Sigmoid colon (tissue), 7 donors: Measurements from ENCODE around the gene SLC34A3. TPM values are rescaled to one million over a fixed set of nuclear protein-coding genes. Genes with fewer than 3 reads are reported as not detected.

Experiments
- DNase-seq: peaks from one replicate; pipeline ENCODE4 v3.0.0-alpha.2; 2019
- H3K27ac ChIP-seq, 4 donors: fragments of 200-600 bp; sonication (generic); one replicate each; pipeline ENCODE4 v1.5.1; 2016 to 2019; ENCODE audit warnings: mild to moderate bottlenecking in 1 of 4
- H3K27me3 ChIP-seq, 3 donors: fragments of 200-600 bp; sonication (generic); one replicate each; pipeline ENCODE4 v1.5.1; 2019; ENCODE audit warnings: mild to moderate bottlenecking in 1 of 3
- H3K36me3 ChIP-seq, 4 donors: fragments of 200-600 bp; sonication (generic); one replicate each; pipeline ENCODE4 v1.5.1; 2016 to 2019
- H3K4me1 ChIP-seq, 4 donors: fragments of 200-600 bp; sonication (generic); one replicate each; pipeline ENCODE4 v1.5.1; 2017 to 2019
- H3K4me3 ChIP-seq, 4 donors: fragments of 200-600 bp; sonication (generic); one replicate each; pipeline ENCODE4 v1.5.1; 2017 to 2019; ENCODE audit warnings: mild to moderate bottlenecking in 2 of 4, moderate library complexity in 1 of 4
- H3K9me3 ChIP-seq, 4 donors: fragments of 200-600 bp in 3 of 4; sonication (generic) in 3 of 4; one replicate each; pipeline versions ENCODE4 v1.5.1 to v1.6.1; 2013 to 2019
- EP300 ChIP-seq, 4 donors: sonication (generic); formaldehyde crosslinking; IDR thresholded peaks; one replicate each; pipeline ENCODE4 v1.6.1; 2017; ENCODE audit warnings: antibody characterized with exemption in 4 of 4
- POLR2A ChIP-seq, 2 donors: fragments of 450-650 bp; IDR thresholded peaks; one replicate each; pipeline ENCODE4 v1.6.1; 2016; ENCODE audit warnings: antibody characterized with exemption in 2 of 2, mild to moderate bottlenecking in 2 of 2, moderate library complexity in 2 of 2
- POLR2AphosphoS5 ChIP-seq, 4 donors: sonication (generic); formaldehyde crosslinking; IDR thresholded peaks; one replicate each; pipeline ENCODE4 v1.6.1; 2017; ENCODE audit warnings: antibody characterized with exemption in 4 of 4
- WGBS, 2 donors: extraction: QIAGEN DNeasy Blood & Tissue Kit; methylation state at CpG; one replicate each; pipeline ENCODE4 v1.1.7; 2013; 5-methylcytosine and 5-hydroxymethylcytosine counted together
- intact Hi-C: fragments of 100-400 bp; cut with DNase I; formaldehyde crosslinking; loops from one replicate; pipeline ENCODE4 v1.15.1; 2023
- polyA plus RNA-seq, 3 donors: library from polyadenylated mRNA; stranded (reverse); fragments of 200-250 nt; gene quantifications; one replicate each; pipeline ENCODE4 v1.2.3, GENCODE V29; 2013
- total RNA-seq, 4 donors: library from RNA; depleted of rRNA; stranded (reverse); fragments of >200 nt; gene quantifications; one replicate each; pipeline ENCODE4 v1.1.0, GENCODE V29; 2016
- TF ChIP-seq, protein P1 (sequence below), 4 experiments: fragments of 450-650 bp in 3 of 4; fragments of 200-600 bp in 1 of 4; IDR thresholded peaks; one replicate each; pipeline ENCODE4 v1.5.1; 2016 to 2019; ENCODE audit warnings: antibody characterized with exemption in 4 of 4, mild to moderate bottlenecking in 3 of 4, moderate library complexity in 2 of 4
- donor health status: healthy with polysubstance abuse.
- donor health status: Bipolar disorder and iron deficiency.
- donor health status: healthy.

The SLC34A3 gene
- total and polyA plus RNA-seq, 7 donors, result not detected

GRCh38 chr9:137275588-137276472, 45.1 kb downstream of the SLC34A3 start:
- H3K27me3 ChIP-seq, result peaks cover 16 to 66% (median 45%) of the 10 kb centered on the region in 3 donors
- peak overlapping the region in 2 of 4 donors; percentile 72 to 81 for H3K27ac ChIP-seq
- 80 to 85% methylated on average over 24 of the region's 24 CpGs for WGBS, 2 donors
- H3K4me1 ChIP-seq, result peaks cover 0 to 29% (median 21%) of the 10 kb centered on the region in 4 donors
- peaks cover 17 to 39% (median 24%) of the 10 kb centered on the region in 4 donors for H3K36me3 ChIP-seq
- intact Hi-C loops, result no loop called here
- TF ChIP-seq POLR2AphosphoS5 (IDR thresholded peaks at IDR 0.05), result no peak
- TF ChIP-seq, protein P1, sequence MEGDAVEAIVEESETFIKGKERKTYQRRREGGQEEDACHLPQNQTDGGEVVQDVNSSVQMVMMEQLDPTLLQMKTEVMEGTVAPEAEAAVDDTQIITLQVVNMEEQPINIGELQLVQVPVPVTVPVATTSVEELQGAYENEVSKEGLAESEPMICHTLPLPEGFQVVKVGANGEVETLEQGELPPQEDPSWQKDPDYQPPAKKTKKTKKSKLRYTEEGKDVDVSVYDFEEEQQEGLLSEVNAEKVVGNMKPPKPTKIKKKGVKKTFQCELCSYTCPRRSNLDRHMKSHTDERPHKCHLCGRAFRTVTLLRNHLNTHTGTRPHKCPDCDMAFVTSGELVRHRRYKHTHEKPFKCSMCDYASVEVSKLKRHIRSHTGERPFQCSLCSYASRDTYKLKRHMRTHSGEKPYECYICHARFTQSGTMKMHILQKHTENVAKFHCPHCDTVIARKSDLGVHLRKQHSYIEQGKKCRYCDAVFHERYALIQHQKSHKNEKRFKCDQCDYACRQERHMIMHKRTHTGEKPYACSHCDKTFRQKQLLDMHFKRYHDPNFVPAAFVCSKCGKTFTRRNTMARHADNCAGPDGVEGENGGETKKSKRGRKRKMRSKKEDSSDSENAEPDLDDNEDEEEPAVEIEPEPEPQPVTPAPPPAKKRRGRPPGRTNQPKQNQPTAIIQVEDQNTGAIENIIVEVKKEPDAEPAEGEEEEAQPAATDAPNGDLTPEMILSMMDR (IDR thresholded peaks at IDR 0.05), result no peak
- no peak for TF ChIP-seq POLR2A (IDR thresholded peaks at IDR 0.05)
- no peak for TF ChIP-seq EP300 (IDR thresholded peaks at IDR 0.05)
- H3K9me3 ChIP-seq, result no peaks in the 10 kb centered on the region
- peak; percentile 65 for DNase-seq
- no peak overlapping the region for H3K4me3 ChIP-seq

GRCh38 chr9:137276473-137277328, 46.0 kb downstream of the SLC34A3 start:
- WGBS, 2 donors, result 37 to 43% methylated on average over 30 of the region's 30 CpGs
- no peaks in the 10 kb centered on the region for H3K9me3 ChIP-seq
- H3K27ac ChIP-seq, result peak overlapping the region; percentile 72 to 81 (median 74)
- peaks cover 19 to 75% (median 52%) of the 10 kb centered on the region in 3 donors for H3K27me3 ChIP-seq
- H3K36me3 ChIP-seq, result peaks cover 17 to 31% (median 17%) of the 10 kb centered on the region in 4 donors
- H3K4me3 ChIP-seq, result peak overlapping the region; percentile 27 to 49 (median 38)
- peak; percentile 91 for DNase-seq
- intact Hi-C loops, result no loop called here
- H3K4me1 ChIP-seq, result peaks cover 0 to 35% (median 24%) of the 10 kb centered on the region in 4 donors
- TF ChIP-seq EP300 (IDR thresholded peaks at IDR 0.05) (no peak), POLR2A (IDR thresholded peaks at IDR 0.05) (no peak), POLR2AphosphoS5 (IDR thresholded peaks at IDR 0.05) (no peak)
- TF ChIP-seq, protein P1 (IDR thresholded peaks at IDR 0.05), result no peak

GRCh38 chr9:137277329-137278041, 46.8 kb downstream of the SLC34A3 start, which contains the start of gene TOR4A:
Gene TOR4A (plus strand): TSS chr9:137277726. CDS start chr9:137278690, 964 bp downstream.
- Histone ChIP-seq H3K4me3 (peak within 1 kb of the TSS; percentile 27 to 49 (median 38)), H3K9me3 (no peaks in the 10 kb centered on the region), H3K36me3 (peaks cover 10 to 23% (median 10%) of the 10 kb centered on the region in 4 donors), H3K27me3 (peaks cover 19 to 82% (median 60%) of the 10 kb centered on the region in 3 donors), H3K27ac (peak within 1 kb of the TSS; percentile 72 to 81 (median 74)), H3K4me1 (peaks cover 0 to 35% (median 24%) of the 10 kb centered on the region in 4 donors)
- intact Hi-C loops, result no loop called here
- WGBS, 2 donors, result 2 to 6% methylated on average over 25 of the region's 25 CpGs
- DNase-seq, result peak; percentile 91
- TF ChIP-seq EP300 (IDR thresholded peaks at IDR 0.05), result no peak
- peak in 1 of 2 donors; percentile 60 for TF ChIP-seq POLR2A (IDR thresholded peaks at IDR 0.05)
- TF ChIP-seq POLR2AphosphoS5 (IDR thresholded peaks at IDR 0.05), result peak in 3 of 4 donors; percentile 54 to 59 (median 57)

DNA sequence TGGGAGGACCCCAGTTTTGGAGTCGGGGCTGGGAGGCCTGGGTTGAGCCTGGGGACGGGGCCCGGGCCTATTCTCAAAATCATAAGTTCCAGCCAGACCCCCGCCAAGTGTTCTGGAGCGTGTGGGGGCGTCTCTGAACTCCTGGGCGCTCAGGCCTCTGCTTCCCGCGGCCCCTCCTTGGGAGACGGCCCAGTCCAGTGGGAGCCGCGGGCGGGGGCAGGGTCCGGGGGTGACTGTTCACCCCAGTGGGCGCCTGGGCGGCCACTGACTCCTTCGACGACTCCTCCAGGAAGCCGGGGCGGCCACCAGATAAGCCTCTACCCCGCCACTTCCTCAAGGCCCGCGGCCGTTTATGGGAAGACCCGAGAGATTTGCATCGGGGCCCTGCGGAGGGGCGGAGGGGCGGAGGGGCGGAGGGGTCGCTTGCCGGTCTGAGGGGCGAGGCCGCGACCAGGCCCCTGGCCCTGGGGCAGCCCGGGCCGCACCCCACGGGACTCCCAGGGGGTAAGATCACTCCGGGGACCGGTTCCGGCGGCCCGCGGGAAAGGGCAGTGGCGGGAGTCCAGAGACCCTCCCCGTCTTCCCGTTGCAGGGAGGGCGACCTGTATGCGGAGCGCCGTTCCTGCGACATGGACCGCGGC, 47.5 kb downstream of the SLC34A3 start:
- no peak for DNase-seq
- H3K4me1 ChIP-seq, result peaks cover 0 to 35% (median 24%) of the 10 kb centered on the region in 4 donors
- 1 to 8% methylated on average over 54 of the region's 54 CpGs for WGBS, 2 donors
- no peaks in the 10 kb centered on the region for H3K9me3 ChIP-seq
- H3K4me3 ChIP-seq, result peak overlapping the region; percentile 27 to 49 (median 38)
- no peak for TF ChIP-seq POLR2AphosphoS5 (IDR thresholded peaks at IDR 0.05)
- no peak for TF ChIP-seq EP300 (IDR thresholded peaks at IDR 0.05)
- TF ChIP-seq POLR2A (IDR thresholded peaks at IDR 0.05), result no peak
- TF ChIP-seq, protein P1 (IDR thresholded peaks at IDR 0.05), result no peak
- H3K36me3 ChIP-seq, result peaks cover 3 to 16% (median 3%) of the 10 kb centered on the region in 4 donors
- H3K27ac ChIP-seq, result peak overlapping the region; percentile 72 to 81 (median 74)
- H3K27me3 ChIP-seq, result peaks cover 19 to 85% (median 63%) of the 10 kb centered on the region in 3 donors
- intact Hi-C loops, result no loop called here
